NK-92 treated with Interleukin-12 subunit alpha and Interleukin-12 subunit beta, amount 100 ng/mL, for 24 hours (cell line): ENCODE measurements around the gene KCTD10.
"Not testable (repeated sequence)": the region's sequence is repeated elsewhere in the genome, so short reads cannot be mapped to it uniquely, and the experiment has no call there.

Experiments
- DNase-seq: peaks from one replicate; lab custom pipeline; 2025; lab: John Stamatoyannopoulos, UW

Gene KCTD10

DNA sequence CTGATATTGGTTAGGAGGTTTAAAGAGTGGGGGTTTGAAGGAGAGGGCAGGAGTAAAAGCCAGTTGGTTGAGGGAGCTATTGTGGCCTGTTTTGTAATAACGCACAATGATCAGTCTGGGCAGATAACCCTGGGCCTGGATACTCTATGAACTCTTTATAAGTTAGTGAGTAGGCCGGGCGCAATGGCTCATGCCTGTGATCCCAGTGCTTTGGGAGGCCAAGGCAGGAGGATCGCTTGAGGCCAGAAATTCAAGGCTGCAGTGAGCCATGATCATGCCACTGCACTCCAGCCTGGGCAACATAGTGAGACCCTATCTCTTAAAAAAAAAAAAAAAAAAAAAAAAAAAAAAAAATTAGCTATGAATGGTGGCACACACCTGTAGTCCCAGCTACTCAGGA is 71.0 kb downstream of the KCTD10 start:
- not testable (repeated sequence) for DNase-seq

DNA sequence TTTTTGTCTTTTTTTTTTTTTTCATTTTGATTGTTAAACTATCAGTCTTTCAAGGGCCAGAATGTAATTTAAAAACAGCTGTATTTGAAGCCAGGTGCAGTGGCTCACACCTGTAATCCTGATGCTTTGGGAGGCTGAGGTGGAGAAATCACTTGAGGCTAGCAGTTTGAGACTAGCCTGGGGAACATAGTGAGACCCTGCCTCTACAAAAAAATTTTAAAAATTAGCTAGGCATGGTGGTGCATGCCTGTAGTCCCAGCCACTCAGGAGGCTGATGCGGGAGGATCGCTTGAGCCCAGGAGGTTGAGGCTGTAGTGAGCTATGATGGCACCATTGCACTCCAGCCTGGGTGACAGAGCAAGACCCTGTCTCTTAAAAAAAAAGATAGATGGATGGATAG is 72.3 kb downstream of the KCTD10 start:
- not testable (repeated sequence) for DNase-seq
